ENCODE results near the gene NHLRC3. TPM values are rescaled to one million over a fixed set of nuclear protein-coding genes. Genes with fewer than 3 reads are reported as not detected.
A peak's percentile ranks its signal among the peaks of the same experiment; 100 is the strongest.
"Not testable (repeated sequence)": the region's sequence is repeated elsewhere in the genome, so short reads cannot be mapped to it uniquely, and the experiment has no call there.

NHLRC3 gene
- total RNA-seq, 2 experiments from 2014 or later: 12.9 to 16.4 TPM

- H3K4me1 Mint-ChIP-seq: peaks cover 22% of the 10 kb centered on the region
- H3K27me3 Mint-ChIP-seq: no peaks in the 10 kb centered on the region
- H3K27ac Mint-ChIP-seq: no peak overlapping the region
- DNase-seq: no peak
- peaks cover 8% of the 10 kb centered on the region for H3K9me3 Mint-ChIP-seq
- peaks cover 40% of the 10 kb centered on the region for H3K36me3 Mint-ChIP-seq
- H3K4me3 Mint-ChIP-seq: no peak overlapping the region
These were observed 23.7 kb downstream of the NHLRC3 start for GRCh38 chr13:39062004-39062403.

GRCh38 chr13:39072842-39073241 is 34.6 kb downstream of the NHLRC3 start:
- H3K27ac Mint-ChIP-seq: no peak overlapping the region
- no peak overlapping the region for H3K4me3 Mint-ChIP-seq
- peaks cover 44% of the 10 kb centered on the region for H3K27me3 Mint-ChIP-seq
- H3K9me3 Mint-ChIP-seq: peaks cover 2% of the 10 kb centered on the region
- no peaks in the 10 kb centered on the region for H3K4me1 Mint-ChIP-seq
- no peak for DNase-seq
- H3K36me3 Mint-ChIP-seq: no peaks in the 10 kb centered on the region

- Mint-ChIP-seq H3K36me3 (no peaks in the 10 kb centered on the region), H3K4me1 (no peaks in the 10 kb centered on the region)
These were observed 35.7 kb downstream of the NHLRC3 start for GRCh38 chr13:39073983-39074382.

GRCh38 chr13:39086251-39086945 is 48.1 kb downstream of the NHLRC3 start:
- peaks cover 32% of the 10 kb centered on the region for H3K27me3 Mint-ChIP-seq
- not testable (repeated sequence) for H3K9me3 Mint-ChIP-seq, H3K27ac Mint-ChIP-seq, DNase-seq, H3K4me1 Mint-ChIP-seq, H3K36me3 Mint-ChIP-seq, H3K4me3 Mint-ChIP-seq

More at GRCh38 chr13:39073983-39074382, 35.7 kb downstream of the NHLRC3 start:
- Mint-ChIP-seq H3K4me3 (no peak overlapping the region), H3K27ac (no peak overlapping the region), H3K9me3 (peaks cover 2% of the 10 kb centered on the region), H3K27me3 (peaks cover 51% of the 10 kb centered on the region)
- DNase-seq: no peak

GRCh38 chr13:39091586-39091985 is 53.3 kb downstream of the NHLRC3 start:
- Mint-ChIP-seq H3K27ac (no peak overlapping the region), H3K9me3 (peaks cover 7% of the 10 kb centered on the region), H3K4me3 (no peak overlapping the region), H3K27me3 (peaks cover 17% of the 10 kb centered on the region), H3K36me3 (no peaks in the 10 kb centered on the region), H3K4me1 (peaks cover 32% of the 10 kb centered on the region)
- no peak for DNase-seq

- Mint-ChIP-seq H3K27me3 (peaks cover 6% of the 10 kb centered on the region), H3K27ac (peak overlapping the region; percentile 88)
These were observed 57.2 kb downstream of the NHLRC3 start for GRCh38 chr13:39095500-39095899.

GRCh38 chr13:39099231-39099630 is 61.0 kb downstream of the NHLRC3 start:
- H3K4me1 Mint-ChIP-seq: peaks cover 27% of the 10 kb centered on the region
- no peaks in the 10 kb centered on the region for H3K9me3 Mint-ChIP-seq
- H3K4me3 Mint-ChIP-seq: no peak overlapping the region
- no peak overlapping the region for H3K27ac Mint-ChIP-seq
- no peaks in the 10 kb centered on the region for H3K36me3 Mint-ChIP-seq
- H3K27me3 Mint-ChIP-seq: peaks cover 18% of the 10 kb centered on the region
- DNase-seq: no peak

More at GRCh38 chr13:39095500-39095899, 57.2 kb downstream of the NHLRC3 start:
- no peaks in the 10 kb centered on the region for H3K36me3 Mint-ChIP-seq
- H3K9me3 Mint-ChIP-seq: peaks cover 7% of the 10 kb centered on the region
- H3K4me3 Mint-ChIP-seq: peak overlapping the region; percentile 38
- peaks cover 38% of the 10 kb centered on the region for H3K4me1 Mint-ChIP-seq
- DNase-seq: no peak

Other genes starting within 250 kb of the NHLRC3 start
- not detected for gene STOML3, start 47.6 kb upstream of the NHLRC3 start, total RNA-seq
- gene PROSER1, start 367 bp upstream of the NHLRC3 start, total RNA-seq: 100 to 1,000 TPM; 106 to 111 TPM